SK-N-SH (cell line): ENCODE data around the gene IDE.

Experiments used
- CHD2 ChIP-seq: fragments of 150-350 bp; IDR thresholded peaks from 2 replicates; pipeline ENCODE4 v1.6.1; 2018; ENCODE audit warnings: low read length; ENCODE audit not compliant: partially characterized antibody
- ELF1 ChIP-seq: IDR thresholded peaks from 2 replicates; pipeline ENCODE4 v1.4.0; 2012
- EP300 ChIP-seq, 2 experiments: IDR thresholded peaks; 2 replicates each; pipeline versions ENCODE4 v1.4.0 to v1.6.1; 2012; ENCODE audit warnings: borderline replicate concordance in 1 of 2, low read depth in 1 of 2, low read length in 1 of 2
- EZH2phosphoT487 ChIP-seq: fragments of 200-600 bp; sonication (generic); IDR thresholded peaks from 2 replicates; pipeline ENCODE4 v1.6.1; 2017; ENCODE audit warnings: low read depth, mixed run types, mild to moderate bottlenecking, antibody characterized with exemption, moderate library complexity, borderline replicate concordance
- FOXM1 ChIP-seq: IDR thresholded peaks from 2 replicates; pipeline ENCODE4 v1.4.0; 2012; ENCODE audit warnings: low read depth, mild to moderate bottlenecking
- JUND ChIP-seq: IDR thresholded peaks from 2 replicates; pipeline ENCODE4 v1.4.0; 2012
- MXI1 ChIP-seq: IDR thresholded peaks from 2 replicates; pipeline ENCODE4 v1.6.1; 2012; ENCODE audit warnings: mild to moderate bottlenecking, low read depth, low read length, improper control_type of control experiment
- NFIC ChIP-seq: IDR thresholded peaks from 2 replicates; pipeline ENCODE4 v1.4.0; 2012; ENCODE audit warnings: borderline replicate concordance
- POLR2AphosphoS5 ChIP-seq: IDR thresholded peaks from 2 replicates; pipeline ENCODE4 v1.6.1; 2012; ENCODE audit warnings: low read depth, low read length
- RFX5 ChIP-seq: IDR thresholded peaks from 2 replicates; pipeline ENCODE4 v1.6.1; 2012; ENCODE audit warnings: mild to moderate bottlenecking, improper control_type of control experiment, low read length
- TEAD4 ChIP-seq: IDR thresholded peaks from 2 replicates; pipeline ENCODE4 v1.4.0; 2012; ENCODE audit warnings: mild to moderate bottlenecking, borderline replicate concordance; ENCODE audit not compliant: insufficient read depth
- USF2 ChIP-seq: fragments of 150-350 bp; IDR thresholded peaks from 2 replicates; pipeline ENCODE4 v1.6.1; 2017; ENCODE audit warnings: antibody characterized with exemption, low read length, low read depth, borderline replicate concordance
- TF ChIP-seq, protein P1 (sequence below): fragments of 200-600 bp; sonication (generic); IDR thresholded peaks from 2 replicates; pipeline ENCODE4 v1.6.1; 2017; ENCODE audit warnings: antibody characterized with exemption, mild to moderate bottlenecking, moderate library complexity
- TF ChIP-seq, protein P2 (sequence below): IDR thresholded peaks from 2 replicates; pipeline ENCODE4 v1.4.0; 2012; ENCODE audit warnings: low read depth

DNA sequence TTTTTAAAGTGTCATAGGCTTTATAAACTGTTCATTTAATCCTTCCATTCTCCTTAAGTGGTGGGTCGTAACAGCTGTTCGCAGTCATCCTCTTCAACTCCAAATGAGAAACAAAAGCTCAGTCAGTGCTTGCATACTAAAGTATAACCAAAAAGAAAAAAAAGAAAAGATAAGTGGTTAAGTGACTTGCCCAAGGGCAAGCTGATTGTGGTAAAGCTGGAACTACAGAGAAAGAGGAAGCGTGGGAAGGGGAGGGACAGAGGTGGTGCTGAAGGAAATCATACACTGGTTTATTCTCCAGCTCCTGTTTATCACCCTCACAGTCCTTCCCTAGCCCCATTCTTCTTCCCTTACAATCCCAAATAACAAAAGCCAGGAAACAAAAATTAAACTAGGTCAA lies 29.6 kb downstream of the IDE start:
- TF ChIP-seq, protein P1, sequence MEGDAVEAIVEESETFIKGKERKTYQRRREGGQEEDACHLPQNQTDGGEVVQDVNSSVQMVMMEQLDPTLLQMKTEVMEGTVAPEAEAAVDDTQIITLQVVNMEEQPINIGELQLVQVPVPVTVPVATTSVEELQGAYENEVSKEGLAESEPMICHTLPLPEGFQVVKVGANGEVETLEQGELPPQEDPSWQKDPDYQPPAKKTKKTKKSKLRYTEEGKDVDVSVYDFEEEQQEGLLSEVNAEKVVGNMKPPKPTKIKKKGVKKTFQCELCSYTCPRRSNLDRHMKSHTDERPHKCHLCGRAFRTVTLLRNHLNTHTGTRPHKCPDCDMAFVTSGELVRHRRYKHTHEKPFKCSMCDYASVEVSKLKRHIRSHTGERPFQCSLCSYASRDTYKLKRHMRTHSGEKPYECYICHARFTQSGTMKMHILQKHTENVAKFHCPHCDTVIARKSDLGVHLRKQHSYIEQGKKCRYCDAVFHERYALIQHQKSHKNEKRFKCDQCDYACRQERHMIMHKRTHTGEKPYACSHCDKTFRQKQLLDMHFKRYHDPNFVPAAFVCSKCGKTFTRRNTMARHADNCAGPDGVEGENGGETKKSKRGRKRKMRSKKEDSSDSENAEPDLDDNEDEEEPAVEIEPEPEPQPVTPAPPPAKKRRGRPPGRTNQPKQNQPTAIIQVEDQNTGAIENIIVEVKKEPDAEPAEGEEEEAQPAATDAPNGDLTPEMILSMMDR: no peak
- TF ChIP-seq CHD2 (no peak), EZH2phosphoT487 (no peak), POLR2AphosphoS5 (no peak), TEAD4 (no peak), USF2 (no peak), RFX5 (no peak), JUND (no peak), ELF1 (no peak), EP300 (IDR thresholded peaks at IDR 0.05; ENCODE audit: borderline replicate concordance in 1 of 2, low read depth in 1 of 2, low read length in 1 of 2) (no peak), FOXM1 (no peak), NFIC (no peak), MXI1 (no peak)
- TF ChIP-seq, protein P2, sequence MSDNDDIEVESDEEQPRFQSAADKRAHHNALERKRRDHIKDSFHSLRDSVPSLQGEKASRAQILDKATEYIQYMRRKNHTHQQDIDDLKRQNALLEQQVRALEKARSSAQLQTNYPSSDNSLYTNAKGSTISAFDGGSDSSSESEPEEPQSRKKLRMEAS: no peak
